SIG-M5 (cell line): ENCODE data around the gene DAP.
"Not testable (repeated sequence)": the region's sequence is repeated elsewhere in the genome, so short reads cannot be mapped to it uniquely, and the experiment has no call there.

Experiments
- DNase-seq: peaks from one replicate; lab custom pipeline; 2025; lab: John Stamatoyannopoulos, UW

The DAP gene

DNA sequence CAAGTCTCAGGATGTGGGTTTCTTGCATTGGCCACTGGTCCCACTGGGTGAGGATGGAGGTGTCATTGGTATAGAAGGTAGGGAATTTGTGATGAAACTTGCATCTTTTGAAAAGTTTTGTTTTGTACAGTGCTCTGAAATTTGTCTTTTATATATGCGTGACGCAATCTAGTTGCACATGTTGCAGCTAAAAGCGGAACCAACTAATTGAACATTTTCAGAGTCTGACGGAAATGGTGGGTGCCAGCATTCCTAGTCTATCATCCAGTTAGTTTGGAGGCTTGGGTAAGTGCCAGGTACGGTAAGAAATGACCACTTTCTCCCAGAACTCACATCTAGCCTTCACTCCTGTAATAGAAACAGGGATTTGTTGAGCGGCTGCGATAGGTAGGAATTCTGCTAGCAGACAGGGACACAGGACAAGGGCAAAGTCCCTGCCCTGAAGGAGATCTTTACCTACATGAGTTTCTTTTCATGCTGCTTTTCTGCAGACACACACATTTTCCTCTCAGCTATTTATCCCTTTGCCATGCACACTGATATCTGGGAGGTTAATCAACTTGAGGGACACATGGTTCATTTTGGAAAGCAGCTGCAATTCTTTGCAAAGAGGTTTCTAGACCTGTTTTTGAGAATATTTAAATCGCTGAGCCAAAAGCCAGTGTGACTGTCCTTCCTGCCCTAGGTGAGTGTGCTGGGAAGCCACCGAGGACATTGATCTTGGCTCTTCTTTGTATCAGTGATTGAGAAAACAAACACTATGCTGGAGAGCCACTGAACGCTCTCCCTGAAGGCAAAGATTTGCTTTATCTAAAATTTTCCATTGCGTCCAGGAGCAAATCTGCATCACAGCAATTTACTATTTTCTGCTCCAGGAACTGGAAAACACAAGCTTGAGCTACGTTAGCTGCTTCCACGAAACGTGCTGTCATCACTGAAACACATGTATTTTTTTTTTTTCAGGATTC lies 89.7 kb downstream of the DAP start:
- DNase-seq: peak; percentile 15

- DNase-seq: no peak
These were observed 91.1 kb downstream of the DAP start for GRCh38 chr5:10669983-10670382.

GRCh38 chr5:10668697-10669096 lies 92.3 kb downstream of the DAP start:
- no peak for DNase-seq

- DNase-seq: no peak
These were observed 93.5 kb downstream of the DAP start for GRCh38 chr5:10667431-10668057.

DNA sequence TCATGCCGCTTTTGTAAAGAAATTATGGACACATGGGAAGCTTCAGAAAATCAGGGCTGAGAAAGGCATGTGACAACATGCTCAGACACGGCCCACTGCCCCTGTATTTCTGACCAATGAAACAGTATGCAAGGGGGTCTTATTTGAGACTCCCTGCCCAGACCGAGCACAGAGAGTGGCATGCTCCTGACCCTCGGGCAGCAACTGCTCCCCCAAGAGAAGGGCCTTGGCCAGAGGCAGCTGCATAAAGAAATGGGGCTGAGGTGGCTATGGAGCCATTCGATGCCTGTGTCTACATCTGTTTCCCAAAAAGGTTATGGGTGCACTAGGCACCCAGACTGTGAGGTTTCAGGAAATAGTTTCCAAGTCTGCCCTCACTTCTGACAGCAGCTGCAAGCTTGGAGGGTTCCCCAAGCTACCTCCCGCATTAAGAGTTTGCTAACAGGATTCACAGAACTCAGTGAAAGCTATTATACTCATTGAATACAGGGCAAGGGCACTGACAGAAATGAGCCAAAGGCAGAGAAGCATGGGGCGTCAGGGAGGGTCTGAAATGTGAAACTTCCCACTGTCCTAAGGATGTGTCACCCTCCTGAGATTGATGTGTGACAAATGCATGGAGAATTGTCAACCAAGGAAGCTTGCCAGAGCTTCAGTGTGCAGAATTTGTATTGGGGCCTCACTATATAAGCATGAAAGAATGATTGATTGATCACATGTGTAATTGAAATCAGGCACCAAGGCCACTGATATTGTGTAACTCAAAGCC lies 94.3 kb downstream of the DAP start:
- no peak for DNase-seq

DNA sequence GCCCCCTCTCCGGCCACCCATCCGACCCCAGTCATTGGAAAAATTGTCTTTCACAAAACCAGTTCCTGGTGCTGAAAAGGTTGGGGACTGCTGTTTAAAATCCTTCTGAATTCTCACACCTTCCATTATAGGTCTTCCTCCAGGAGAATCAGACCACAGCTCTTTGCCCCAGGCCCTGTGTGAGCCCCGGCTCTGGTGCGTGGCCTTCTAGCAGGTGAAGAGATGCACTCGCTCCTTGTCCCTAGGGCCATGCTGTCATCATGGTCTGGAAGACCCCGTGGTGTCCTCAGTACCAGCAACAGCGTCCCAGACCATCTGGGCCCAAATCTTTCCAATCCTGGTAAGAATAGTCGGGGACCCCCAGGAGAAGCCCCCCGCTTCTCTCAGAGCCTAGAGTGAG lies 95.2 kb downstream of the DAP start:
- DNase-seq: no peak

DNA sequence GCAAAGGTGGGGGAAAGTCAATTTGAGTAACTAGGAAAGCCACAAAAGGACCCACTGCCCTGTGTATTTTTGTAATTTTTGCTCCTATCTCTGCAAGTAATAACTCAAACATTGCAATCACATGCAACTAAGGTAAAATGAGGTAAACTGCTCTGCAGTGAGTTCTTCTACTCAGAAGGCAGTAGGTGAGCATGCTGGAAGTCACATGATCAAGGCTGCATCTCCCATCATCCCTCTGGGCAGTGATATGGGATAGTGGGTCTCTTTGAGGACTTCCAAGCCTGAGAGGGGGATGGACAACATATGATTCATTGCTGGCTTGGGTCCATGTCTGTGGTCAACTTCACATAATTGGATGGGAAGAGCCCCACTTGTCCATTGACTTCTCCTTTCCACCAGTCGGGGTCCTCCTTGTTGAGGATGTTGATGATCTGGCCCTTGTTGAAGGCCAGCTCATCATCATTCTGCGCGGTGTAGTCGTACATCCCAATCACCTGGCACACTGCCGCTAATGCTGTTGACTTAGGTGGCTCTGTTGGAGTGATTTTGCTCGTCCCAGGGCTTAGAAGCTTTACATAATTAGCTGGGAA lies 96.8 kb downstream of the DAP start:
- DNase-seq: not testable (repeated sequence)

- DNase-seq: no peak
These were observed 97.4 kb downstream of the DAP start for GRCh38 chr5:10663489-10664179.

DNA sequence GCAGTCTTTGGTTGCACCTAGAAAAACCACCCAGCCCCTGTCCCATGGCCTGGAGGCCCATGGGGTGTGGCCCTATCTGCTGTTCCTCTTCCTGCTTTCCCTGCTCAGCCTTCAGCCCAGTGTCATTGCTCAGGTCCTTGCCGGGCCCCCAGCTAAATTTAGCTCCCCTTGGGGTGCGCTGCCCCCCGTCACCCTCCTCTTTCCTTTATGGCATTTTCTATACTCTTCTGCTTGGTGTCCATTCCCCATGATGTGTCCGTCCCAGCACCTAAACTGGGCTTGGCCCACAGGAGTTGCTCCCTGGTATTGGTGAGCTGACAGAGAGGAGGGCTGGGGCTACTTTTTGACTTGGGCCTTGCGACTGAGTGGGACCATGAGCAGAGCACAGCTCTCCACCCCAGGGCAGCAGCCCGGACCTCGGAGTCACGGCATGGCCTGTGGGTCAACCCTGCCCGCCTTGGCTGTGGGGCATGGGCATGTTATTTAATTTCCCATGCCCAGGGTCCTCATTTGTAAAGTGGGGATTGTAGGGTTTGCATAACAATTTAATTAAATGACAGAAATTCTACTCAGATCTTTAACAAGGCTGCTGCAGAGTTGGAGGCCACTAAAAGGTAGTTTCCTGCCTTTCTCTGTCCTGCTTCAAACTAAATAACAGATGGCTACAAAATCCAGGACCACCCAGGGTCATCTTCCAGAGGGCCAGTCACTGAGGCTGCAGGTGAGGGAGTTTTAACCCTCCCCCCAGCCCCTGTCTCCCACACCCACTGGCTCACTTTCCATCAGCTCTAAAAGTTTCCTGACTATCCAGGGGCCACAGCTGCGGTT lies 98.2 kb downstream of the DAP start:
- DNase-seq: no peak

DNA sequence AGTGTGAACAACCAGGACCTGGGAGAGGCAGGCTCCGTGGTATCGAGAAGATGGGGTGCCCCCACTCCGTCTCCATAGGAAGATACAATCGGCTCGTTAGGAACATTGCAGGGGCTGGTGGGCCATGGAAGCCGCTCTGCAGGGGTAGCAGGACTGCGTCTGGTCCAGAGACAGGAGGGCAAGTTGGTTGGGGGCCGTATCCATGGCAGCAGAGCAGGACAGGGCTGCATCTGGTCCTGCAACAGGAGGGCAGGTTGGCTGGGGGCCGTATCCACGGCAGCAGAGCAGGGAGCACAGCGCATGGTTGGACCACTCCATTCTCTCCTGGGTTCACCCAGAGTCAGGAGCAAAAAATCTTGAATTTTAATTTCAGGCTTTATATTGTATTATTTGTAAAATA lies 99.0 kb downstream of the DAP start:
- DNase-seq: no peak

- no peak for DNase-seq
These were observed 99.6 kb downstream of the DAP start for GRCh38 chr5:10661401-10661800.

DNA sequence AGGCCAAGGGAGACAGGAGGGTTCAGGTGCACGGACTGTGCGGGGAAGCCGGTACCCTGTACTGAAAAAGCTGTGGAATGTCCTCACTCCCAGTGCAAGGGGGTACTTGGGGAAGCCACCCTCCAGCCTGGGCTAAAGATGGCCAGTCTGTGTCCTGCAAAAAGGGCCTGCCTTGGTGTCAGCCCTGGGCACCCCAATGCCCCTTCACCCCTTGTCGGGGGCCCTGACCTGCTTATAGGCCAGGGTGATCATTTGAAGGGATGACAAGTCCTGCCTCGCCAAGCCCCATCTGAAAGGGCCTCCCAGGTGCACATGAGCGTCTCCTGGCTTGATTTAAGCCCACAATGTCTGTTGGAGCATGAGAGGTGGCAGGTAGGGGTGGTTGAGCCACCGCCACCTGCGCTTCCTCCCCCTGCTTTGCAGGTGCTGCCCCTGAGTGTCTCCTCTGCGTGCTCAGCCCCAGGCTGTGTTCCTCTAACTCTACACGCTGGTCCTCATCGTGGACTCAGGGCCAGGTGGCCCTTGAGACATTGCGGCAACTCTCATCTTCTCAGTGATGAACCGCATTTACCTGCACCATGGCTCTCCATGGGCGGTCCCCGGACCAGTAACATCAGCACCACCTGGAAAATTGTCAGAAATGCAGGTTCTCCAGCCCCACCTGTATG lies 100.2 kb downstream of the DAP start:
- no peak for DNase-seq

DNA sequence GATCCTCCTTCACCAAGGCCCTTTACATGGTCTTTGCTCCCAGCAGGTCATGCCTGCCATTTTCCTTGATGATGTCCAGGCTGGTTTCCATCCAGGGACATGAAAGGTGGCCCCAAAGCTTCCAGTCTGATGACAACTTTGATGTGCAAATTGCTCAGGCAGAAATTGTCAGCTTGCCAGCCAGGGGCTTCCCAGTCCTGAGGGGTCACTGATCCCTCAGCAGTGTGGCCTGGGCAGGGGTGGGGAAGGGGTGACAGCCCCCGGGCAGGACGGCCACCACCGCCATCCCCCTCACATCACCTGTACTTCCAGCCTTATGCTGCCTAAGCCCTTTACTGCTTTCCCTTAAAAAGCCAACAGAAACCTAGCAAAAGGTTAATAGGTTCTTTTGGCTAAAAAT lies 100.9 kb downstream of the DAP start:
- DNase-seq: no peak

DNA sequence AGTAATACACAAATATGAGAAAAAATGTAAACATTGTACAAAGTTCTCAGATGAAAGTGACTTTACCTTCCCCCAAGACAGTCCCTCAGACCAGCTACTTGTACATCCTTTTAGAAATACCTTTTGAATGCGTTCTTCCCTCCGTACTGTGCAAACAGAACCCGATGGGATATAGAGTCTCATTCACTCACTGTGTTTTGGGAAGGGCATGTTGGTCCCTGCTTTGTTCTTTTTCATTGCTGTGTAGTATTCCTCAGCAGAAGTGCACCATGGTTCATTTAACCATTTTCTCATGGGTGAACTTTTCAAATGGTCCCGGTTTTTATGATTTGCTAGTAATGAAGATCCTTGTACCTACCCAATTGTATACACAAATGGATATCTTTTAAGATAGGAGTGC lies 102.8 kb downstream of the DAP start:
- DNase-seq: no peak

DNA sequence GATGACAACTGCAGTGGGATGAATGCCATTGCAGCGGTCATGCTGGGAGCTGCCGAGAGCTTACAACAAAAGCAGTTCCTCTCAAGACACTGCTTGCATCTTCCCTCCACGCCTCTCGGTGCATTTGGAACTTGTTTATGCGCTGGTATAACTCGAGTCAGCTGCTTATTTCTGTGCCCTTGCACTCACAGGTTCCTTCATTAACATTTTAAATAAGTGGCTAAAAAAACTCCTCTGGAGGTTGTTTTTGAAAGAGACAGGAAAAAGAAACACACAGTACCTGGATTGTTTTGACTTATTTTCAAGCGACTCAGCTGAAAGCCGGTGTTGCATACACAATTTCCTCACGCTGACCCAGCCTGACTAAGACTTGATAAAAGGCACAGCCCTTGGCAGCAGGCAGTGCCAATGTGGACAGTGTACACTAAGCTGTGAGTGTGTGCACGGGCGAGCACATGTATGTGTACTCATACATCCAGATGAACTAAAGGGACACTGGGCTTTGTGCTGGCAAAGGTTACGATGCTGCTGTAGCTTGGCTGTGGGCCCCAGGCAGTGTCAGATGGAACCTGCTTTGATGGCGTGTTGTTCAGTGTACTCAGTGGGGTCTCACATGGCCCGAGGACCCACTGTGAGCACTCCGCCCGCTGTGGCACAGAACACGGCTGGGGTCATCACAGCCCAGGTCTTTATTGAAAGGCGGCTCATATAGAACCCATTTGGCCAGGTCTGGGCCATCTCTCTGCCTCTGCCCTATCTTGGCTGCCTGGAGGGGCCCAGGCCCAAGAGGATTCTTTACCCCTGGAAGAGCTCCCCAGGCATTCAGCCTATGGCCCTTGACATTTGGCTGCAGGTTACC lies 104.8 kb downstream of the DAP start:
- no peak for DNase-seq

- DNase-seq: no peak
These were observed 105.7 kb downstream of the DAP start for GRCh38 chr5:10655161-10655971.

- no peak for DNase-seq
These were observed 106.5 kb downstream of the DAP start for GRCh38 chr5:10654566-10654965.

DNA sequence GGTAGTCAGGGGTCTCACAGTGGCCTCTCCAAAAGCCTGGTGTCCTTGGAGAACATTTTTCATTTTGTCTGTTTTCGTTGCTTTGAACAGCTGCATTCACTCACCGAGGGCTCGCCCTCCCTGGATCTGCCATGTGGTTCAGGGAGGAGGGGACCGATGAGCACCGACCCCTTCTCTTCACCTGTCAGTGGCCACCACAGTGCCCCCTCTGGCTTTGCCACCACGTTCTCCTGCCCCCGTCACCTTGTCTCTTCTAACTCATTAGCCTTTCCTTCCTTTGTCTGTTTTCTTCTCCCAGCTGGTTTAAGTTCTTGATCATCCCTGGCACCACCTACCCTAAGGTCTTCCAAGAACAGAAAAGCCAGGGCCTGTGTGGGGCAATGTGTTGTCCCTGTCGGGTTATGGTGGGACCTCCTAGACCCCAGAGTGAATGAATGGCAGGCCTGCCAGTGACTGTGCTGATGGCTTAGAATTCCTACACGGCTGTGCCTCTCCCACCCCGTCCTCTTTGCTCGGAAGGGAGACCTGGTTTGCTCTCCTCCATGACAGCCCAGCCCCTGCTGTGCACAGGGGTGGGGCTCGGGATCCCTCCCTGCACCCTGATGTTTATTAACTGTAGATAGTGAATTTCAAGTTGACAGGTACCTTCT lies 107.2 kb downstream of the DAP start:
- DNase-seq: no peak
